Suppressor macrophage treated with lipopolysaccharide for 1 hour (primary cell): ENCODE data around the gene IL13RA2.

Experiments
- DNase-seq, 3 donors: peaks; one replicate each; pipeline ENCODE4 v3.0.0-alpha.2; 2020 to 2022

The IL13RA2 gene

DNA sequence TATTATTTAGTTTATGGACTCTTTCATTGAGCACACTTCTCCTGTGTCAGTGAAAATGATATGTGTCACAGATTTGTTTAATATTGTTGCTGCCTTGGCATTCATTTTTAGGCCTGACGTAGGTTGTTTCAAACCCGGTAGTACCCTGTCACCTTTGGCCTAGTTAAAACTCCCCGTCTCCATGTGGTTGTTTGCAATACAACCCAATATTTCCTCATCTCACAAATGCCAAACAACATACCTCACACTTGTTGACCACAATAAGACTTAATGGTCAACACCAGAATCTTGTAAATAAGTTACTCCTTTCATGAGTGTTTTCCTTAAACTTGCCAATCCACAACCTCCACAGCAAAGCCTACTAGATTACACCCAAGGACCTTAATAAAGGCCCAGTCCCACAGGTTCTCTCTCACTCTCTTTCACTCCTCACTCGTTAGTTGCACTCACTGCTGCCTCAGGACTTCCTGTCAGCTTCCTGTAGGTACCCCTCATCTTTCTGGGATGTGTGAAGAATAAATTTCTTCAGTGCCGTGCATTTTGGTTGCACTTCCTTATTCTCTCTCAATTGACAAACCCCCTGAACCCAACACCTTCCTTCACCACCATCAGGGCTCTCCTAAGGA lies 31.3 kb downstream of the IL13RA2 start:
- DNase-seq: no peak

DNA sequence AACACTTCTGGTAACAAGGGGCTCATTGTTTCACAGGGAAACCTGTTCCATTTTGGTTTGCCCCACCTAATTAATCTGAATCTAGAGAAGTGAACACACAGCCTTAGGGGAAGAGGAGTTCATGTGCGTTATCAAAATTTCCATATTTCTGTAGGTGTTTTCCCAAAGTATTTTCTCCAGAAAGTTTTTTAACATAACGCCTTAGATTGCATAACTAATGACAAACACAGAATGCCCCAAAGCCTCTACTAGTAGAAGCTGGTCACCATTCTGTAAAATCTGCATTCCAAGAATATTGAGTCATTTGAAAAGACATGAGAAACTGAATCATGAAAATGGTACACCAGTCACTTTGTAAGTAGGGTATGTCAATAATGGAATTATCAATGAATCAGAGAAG lies 41.1 kb downstream of the IL13RA2 start:
- no peak for DNase-seq

DNA sequence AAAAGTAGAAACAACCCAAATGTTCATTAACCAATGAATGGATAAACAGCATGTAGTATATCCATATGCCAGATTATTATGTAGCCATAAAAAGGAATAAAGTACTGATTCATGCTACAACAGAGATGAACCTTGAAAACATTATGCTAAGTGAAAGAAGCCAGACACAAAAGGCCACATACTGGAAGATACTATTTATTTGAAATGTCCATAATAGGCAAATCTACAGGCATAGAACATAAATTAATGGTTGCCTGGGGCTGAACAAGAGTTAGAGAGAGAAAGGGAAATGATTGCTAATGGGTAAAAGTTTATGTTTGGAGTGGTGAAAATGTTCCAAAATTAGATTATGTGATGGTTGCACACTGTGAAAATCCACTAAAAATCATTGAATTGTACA lies 44.4 kb downstream of the IL13RA2 start:
- DNase-seq: no peak

DNA sequence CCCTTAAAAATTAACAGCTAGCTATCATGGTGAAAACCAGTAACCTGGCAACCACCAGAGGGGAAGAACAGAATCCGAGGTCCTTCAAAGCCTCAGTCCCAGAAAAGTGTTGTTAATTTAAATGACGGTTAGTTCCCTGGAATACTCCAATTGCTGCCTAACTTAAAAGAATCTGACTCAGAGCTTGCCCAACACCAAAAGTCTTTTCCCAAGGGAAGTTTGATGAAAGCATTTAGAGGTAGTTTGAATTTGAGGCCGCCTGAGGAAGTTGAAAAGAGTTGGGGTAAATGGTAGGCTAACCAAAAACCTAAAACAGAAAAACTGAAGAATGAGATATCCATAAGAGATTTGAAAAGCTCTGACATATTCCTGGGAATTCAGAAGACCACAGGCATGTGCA lies 46.6 kb downstream of the IL13RA2 start:
- no peak for DNase-seq

DNA sequence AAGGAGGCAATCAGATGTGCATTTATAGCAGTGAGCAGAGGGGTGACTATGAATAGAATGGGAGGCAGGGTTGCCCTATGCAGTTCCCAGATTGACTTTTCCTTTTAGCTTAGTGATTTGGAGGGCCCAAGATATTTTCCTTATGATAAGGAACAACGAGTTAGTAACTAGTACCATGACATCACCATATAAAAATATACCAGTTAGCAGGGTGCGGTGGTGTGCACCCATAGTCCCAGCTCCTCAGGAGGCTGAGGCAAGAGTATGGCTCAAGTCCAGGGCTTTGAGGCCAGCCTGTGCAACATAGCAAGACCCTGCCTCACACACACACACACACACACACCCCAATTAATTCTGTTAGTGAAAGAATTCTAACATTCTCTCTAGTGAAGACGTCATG lies 53.0 kb downstream of the IL13RA2 start:
- DNase-seq: no peak

DNA sequence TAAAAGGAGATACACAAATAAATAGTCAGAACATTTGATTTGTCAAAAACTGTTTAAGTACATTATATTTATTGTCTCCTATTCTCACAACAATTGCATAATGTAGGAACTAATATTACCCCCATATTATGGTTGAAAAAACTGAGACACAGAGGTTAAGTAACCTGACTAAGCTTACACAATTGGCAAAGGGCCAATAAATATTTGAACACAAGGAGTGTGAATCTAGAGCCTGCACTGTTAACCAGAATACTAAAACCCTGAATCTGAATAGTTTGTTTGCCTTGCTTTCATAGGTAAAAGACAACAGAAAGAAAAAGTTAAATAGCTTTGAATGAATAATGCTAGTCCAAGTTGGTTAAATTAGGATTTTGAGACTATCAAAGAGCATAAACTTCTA lies 55.2 kb downstream of the IL13RA2 start:
- DNase-seq: no peak

DNA sequence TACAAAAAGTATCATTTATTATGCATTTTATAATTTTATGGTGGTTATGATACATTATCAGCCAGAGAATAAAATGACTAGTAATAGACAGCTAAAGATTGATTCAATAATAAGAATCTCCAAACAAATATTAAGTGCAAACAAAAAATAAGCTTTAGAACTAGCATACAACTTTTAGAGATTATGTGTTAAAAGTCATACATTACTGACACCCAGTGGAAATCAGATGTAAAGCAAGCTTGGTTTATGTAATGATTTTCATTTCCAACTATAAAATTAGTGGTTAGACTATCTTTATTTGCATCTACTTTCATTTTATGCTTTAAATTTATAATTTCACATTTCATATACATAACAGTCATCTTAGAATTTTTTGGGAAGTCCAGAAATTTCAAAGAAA lies 57.7 kb downstream of the IL13RA2 start:
- peak in 1 of 3 donors; percentile 1 for DNase-seq
